Subcutaneous adipose tissue (tissue), 4 donors: ENCODE data around the gene DNMT3A. TPM values are rescaled to one million over a fixed set of nuclear protein-coding genes. Genes with fewer than 3 reads are reported as not detected.

Source experiments
- CTCF ChIP-seq: fragments of 450-650 bp; IDR thresholded peaks from one replicate; pipeline ENCODE4 v1.5.1; 2016; ENCODE audit warnings: low read depth, mild to moderate bottlenecking, control low read depth, antibody characterized with exemption, moderate library complexity
- total RNA-seq, 4 donors: library from RNA; depleted of rRNA; stranded (reverse); fragments of >200 nt; gene quantifications; one replicate each; pipeline ENCODE4 v1.1.0, GENCODE V29; 2016

The DNMT3A gene
- total RNA-seq, 4 donors from 2014 or later, result 8.3 to 10.7 (median 10.0) TPM

- TF ChIP-seq CTCF, result no peak
Measured at GRCh38 chr2:25376750-25377621, 35.3 kb upstream of the DNMT3A start.

- TF ChIP-seq CTCF, result no peak
Measured at GRCh38 chr2:25375989-25376545, 34.3 kb upstream of the DNMT3A start.

- no peak for TF ChIP-seq CTCF
Measured at GRCh38 chr2:25375371-25375988, 33.8 kb upstream of the DNMT3A start.

- TF ChIP-seq CTCF, result no peak
Measured at GRCh38 chr2:25374827-25375226, 33.1 kb upstream of the DNMT3A start.

GRCh38 chr2:25374411-25374810 lies 32.7 kb upstream of the DNMT3A start:
- TF ChIP-seq CTCF, result no peak

GRCh38 chr2:25373269-25373981 lies 31.7 kb upstream of the DNMT3A start:
- TF ChIP-seq CTCF, result no peak
